ENCODE results near the gene GRIA3.

Gene GRIA3

DNA sequence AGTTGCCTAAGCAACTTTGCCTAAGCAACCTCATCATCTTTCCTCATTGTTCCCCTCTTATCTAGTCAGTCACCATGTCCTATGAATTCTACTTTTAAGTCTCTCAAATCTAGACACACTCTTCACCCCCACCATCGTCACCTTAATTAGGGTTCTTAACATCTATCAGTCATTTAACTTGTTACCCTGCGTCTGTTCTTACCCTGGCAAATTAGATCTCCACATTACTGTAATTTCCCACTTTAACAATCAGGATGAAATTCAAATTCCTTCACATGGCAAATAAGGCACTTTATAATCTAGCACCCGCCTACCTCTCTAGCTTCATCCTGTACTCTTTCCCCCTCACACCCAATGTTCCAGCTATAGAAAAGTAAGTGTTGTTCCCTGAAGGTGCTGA is 221.2 kb downstream of the GRIA3 start:
- no peak for DNase-seq (ENCODE audit: low read depth)
- TF ChIP-seq, protein P1, sequence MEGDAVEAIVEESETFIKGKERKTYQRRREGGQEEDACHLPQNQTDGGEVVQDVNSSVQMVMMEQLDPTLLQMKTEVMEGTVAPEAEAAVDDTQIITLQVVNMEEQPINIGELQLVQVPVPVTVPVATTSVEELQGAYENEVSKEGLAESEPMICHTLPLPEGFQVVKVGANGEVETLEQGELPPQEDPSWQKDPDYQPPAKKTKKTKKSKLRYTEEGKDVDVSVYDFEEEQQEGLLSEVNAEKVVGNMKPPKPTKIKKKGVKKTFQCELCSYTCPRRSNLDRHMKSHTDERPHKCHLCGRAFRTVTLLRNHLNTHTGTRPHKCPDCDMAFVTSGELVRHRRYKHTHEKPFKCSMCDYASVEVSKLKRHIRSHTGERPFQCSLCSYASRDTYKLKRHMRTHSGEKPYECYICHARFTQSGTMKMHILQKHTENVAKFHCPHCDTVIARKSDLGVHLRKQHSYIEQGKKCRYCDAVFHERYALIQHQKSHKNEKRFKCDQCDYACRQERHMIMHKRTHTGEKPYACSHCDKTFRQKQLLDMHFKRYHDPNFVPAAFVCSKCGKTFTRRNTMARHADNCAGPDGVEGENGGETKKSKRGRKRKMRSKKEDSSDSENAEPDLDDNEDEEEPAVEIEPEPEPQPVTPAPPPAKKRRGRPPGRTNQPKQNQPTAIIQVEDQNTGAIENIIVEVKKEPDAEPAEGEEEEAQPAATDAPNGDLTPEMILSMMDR (IDR thresholded peaks at IDR 0.05; ENCODE audit: low read depth, low read length, missing control alignments): no peak
- H3K4me3 ChIP-seq (ENCODE audit: low read depth, low read length): no peak overlapping the region

DNA sequence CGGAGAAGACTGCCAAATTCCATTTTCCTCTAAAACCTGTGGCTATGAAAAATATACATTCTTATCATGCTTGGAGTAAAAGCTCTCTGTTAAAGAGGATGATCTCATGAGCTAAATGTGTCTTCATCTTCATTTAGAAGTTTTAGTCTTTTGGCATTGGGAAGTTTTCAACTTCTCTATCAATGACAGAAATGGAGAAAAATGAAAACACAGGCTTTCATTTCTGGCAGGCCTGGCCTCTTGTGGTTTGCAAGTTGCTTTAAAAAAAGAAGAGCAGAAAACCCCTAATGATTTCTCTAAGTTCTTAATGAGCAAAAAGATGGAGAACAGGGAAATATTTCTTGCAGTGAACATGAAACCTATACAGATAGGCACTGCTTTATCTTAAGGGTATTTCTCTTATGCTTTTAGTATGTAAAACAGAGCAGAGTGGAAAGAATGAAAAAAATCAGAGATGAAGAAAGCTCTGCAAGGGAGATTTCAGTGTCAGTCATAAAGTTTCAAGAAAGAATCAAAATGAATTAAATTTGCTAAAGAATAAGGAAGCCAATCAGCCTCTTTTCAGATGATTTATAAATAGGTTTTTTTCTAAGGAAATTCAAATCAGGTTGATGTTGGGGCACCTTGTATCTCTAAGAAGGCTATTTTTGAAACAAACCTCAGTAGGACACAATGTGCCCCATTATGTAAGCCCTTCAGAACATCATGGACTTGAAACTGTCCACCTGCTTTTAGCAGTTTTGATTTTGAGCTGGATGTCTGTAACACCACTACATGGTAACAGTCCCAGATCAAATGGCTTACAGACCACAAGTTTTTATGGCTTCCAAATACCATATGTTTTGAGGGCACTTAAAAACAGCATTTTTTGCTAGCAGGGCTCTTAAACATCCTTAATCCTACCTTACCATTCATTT is 225.0 kb downstream of the GRIA3 start:
- no peak for DNase-seq (ENCODE audit: low read depth)
- TF ChIP-seq, protein P1 (IDR thresholded peaks at IDR 0.05; ENCODE audit: low read depth, low read length, missing control alignments): no peak
- H3K4me3 ChIP-seq (ENCODE audit: low read depth, low read length): no peak overlapping the region

DNA sequence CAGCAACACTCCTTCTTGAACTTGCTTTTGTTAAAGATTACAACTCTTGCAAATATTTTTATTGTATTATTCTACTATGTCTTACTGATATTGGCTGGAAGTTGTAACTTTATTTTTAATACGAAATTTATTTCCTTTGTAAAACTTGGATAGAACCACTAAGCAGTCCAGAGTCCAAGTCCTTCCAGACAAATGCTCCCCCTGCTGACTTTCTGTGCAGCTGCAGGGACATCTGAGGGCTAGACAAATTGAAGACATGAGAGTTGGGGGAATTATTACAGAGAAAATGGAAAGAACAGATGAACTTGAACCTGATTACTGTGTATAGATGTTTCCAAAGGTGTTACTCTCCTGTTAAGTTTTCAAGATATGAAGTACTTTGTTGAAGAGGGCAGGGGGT is 238.8 kb downstream of the GRIA3 start:
- TF ChIP-seq, protein P1 (IDR thresholded peaks at IDR 0.05; ENCODE audit: low read depth, low read length, missing control alignments): peak; percentile 54
- no peak for DNase-seq (ENCODE audit: low read depth)

DNA sequence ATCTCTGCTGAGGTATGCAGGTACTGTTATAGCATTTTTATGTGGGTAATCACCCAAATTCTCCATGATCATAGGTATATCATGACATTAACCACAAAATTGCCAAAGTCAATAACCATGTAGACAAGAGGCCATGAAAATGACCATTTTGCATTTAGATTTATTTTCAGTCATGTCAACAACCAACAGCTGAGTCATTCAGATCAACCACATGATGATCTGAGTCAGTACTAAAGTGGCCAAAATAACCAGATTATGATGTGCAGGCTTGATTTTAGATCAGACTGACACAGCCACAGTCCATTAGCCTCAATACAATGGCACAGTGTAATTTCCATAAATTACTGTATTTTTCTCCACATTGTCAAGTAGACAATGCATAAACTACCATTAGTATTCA is 240.5 kb downstream of the GRIA3 start:
- DNase-seq (ENCODE audit: low read depth): no peak
- H3K4me3 ChIP-seq (ENCODE audit: low read depth, low read length): no peak overlapping the region
- TF ChIP-seq, protein P1 (IDR thresholded peaks at IDR 0.05; ENCODE audit: low read depth, low read length, missing control alignments): no peak

More for the DNA sequence above, 238.8 kb downstream of the GRIA3 start:
- H3K4me3 ChIP-seq (ENCODE audit: low read depth, low read length): no peak overlapping the region

DNA sequence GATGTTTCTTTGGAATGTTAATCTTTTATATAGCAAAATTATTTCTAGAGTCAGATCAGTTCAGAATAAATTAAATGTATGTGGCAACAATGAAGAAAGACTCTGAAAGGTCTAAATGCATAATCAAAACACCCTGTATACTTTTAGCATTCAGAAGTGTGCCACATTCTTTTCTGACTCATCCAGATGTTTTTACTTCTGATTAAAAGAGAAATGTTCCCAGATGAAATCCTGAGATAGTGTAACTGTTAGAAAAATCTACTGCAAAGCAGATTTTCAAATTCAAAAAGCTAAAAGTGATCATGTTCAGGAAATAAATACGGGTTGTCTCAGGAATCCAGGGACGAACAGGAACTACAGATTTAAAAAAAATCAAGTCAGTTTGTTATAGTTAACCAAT is 241.4 kb downstream of the GRIA3 start:
- TF ChIP-seq, protein P1 (IDR thresholded peaks at IDR 0.05; ENCODE audit: low read depth, low read length, missing control alignments): no peak
- no peak for DNase-seq (ENCODE audit: low read depth)
- no peak overlapping the region for H3K4me3 ChIP-seq (ENCODE audit: low read depth, low read length)

DNA sequence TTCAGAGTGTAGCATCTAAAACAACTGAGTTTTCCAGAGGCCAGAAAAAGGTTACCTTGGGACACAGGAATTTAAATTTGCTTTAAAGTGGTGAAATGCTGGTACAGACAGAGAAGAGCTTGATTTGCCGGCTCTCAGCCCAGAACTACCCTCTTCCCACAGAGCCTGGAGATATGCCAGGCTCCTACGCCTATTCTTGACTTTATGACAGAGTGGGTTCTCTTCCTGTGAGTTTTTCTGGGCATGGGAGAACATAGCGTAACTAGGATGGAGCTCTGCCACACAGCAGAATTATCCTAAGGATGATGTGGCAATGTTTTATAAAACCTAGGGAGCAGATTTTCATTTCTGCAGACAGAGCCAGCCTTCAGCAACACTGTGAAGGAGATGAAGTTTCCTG is 241.8 kb downstream of the GRIA3 start:
- TF ChIP-seq, protein P1 (IDR thresholded peaks at IDR 0.05; ENCODE audit: low read depth, low read length, missing control alignments): no peak
- H3K4me3 ChIP-seq (ENCODE audit: low read depth, low read length): no peak overlapping the region
- DNase-seq (ENCODE audit: low read depth): no peak

Data from GM12864 (cell line).